A673 (cell line): ENCODE results near the gene KCNH5. TPM values are rescaled to one million over a fixed set of nuclear protein-coding genes. Genes with fewer than 3 reads are reported as not detected.

Experiments used
- BruUV-seq: library from RNA; stranded (reverse); fragments of 400-500 nt; replicated peaks from 2 replicates; lab custom pipeline; 2021; lab: Mats Ljungman, UMichigan
- CTCF ChIA-PET: fragments of 300-600 bp; sonication (Branson Sonifier 250); formaldehyde crosslinking; loops from one replicate; lab custom pipeline; 2022; ENCODE audit warnings: antibody characterized with exemption; lab: Charles Lee
- POLR2A ChIA-PET: fragments of 300-600 bp; sonication (Branson Sonifier 250); formaldehyde crosslinking; loops from one replicate; lab custom pipeline; 2022; ENCODE audit warnings: antibody characterized with exemption; ENCODE audit not compliant: low non-redundant PET; lab: Charles Lee
- DNase-seq: peaks from one replicate; pipeline ENCODE4 v3.0.0-alpha.2; 2015; ENCODE audit warnings: low spot score
- H3K27ac ChIP-seq: fragments of 200-600 bp; sonication (generic); 2 replicates; pipeline ENCODE4 v1.5.1; 2016; ENCODE audit warnings: mixed run types, low read depth, mild to moderate bottlenecking, mixed read lengths, antibody characterized with exemption, low read length; ENCODE audit not compliant: poor library complexity, severe bottlenecking
- H3K27me3 ChIP-seq: fragments of 200-600 bp; sonication (generic); replicated peaks from 2 replicates; pipeline ENCODE4 v1.6.1; 2017; ENCODE audit warnings: mixed run types, low read depth, mild to moderate bottlenecking, mixed read lengths, antibody characterized with exemption, low read length; ENCODE audit not compliant: insufficient read depth, poor library complexity
- H3K36me3 ChIP-seq: fragments of 200-600 bp; sonication (generic); 2 replicates; pipeline ENCODE4 v1.6.1; 2016; ENCODE audit warnings: mixed run types, mild to moderate bottlenecking, mixed read lengths, antibody characterized with exemption, low read length; ENCODE audit not compliant: insufficient read depth, poor library complexity, severe bottlenecking
- H3K4me1 ChIP-seq: fragments of 200-600 bp; sonication (generic); 2 replicates; pipeline ENCODE4 v1.6.1; 2017; ENCODE audit warnings: mixed run types, mild to moderate bottlenecking, mixed read lengths, antibody characterized with exemption, low read length; ENCODE audit not compliant: insufficient read depth, poor library complexity, severe bottlenecking
- H3K4me3 ChIP-seq: fragments of 200-600 bp; sonication (generic); 2 replicates; pipeline ENCODE4 v1.5.1; 2016; ENCODE audit warnings: low read depth, mixed run types, mild to moderate bottlenecking, mixed read lengths, low read length; ENCODE audit not compliant: poor library complexity, severe bottlenecking
- H3K9me3 ChIP-seq: fragments of 200-600 bp; sonication (generic); 2 replicates; pipeline ENCODE4 v1.6.1; 2016; ENCODE audit warnings: mixed run types, low read depth, mild to moderate bottlenecking, mixed read lengths, antibody characterized with exemption, low read length; ENCODE audit not compliant: poor library complexity, severe bottlenecking
- EZH2 ChIP-seq: fragments of 200-600 bp; sonication (generic); IDR thresholded peaks from 2 replicates; pipeline ENCODE4 v1.6.1; 2017; ENCODE audit warnings: borderline replicate concordance, low read depth, mild to moderate bottlenecking, mixed read lengths, antibody characterized with exemption, low read length; ENCODE audit not compliant: poor library complexity, severe bottlenecking
- intact Hi-C: fragments of 100-400 bp; cut with micrococcal nuclease; formaldehyde crosslinking; loops from one replicate; pipeline ENCODE4 v1.10.0; 2022; ENCODE audit not compliant: unreplicated experiment
- total RNA-seq: library from RNA; stranded (reverse); gene quantifications from 2 replicates; pipeline ENCODE4 v1.2.3, GENCODE V29; 2021
- TF ChIP-seq, protein P1 (sequence below): fragments of 300-800, 200-600 bp; sonication (generic); conservative IDR thresholded peaks from 2 replicates; pipeline ENCODE4 v1.5.1; 2017; ENCODE audit warnings: low read depth, mild to moderate bottlenecking, antibody characterized with exemption, low read length, moderate library complexity, mixed read lengths

Gene KCNH5
- total RNA-seq, 1 experiment from 2014 or later, result 27.9 TPM

DNA sequence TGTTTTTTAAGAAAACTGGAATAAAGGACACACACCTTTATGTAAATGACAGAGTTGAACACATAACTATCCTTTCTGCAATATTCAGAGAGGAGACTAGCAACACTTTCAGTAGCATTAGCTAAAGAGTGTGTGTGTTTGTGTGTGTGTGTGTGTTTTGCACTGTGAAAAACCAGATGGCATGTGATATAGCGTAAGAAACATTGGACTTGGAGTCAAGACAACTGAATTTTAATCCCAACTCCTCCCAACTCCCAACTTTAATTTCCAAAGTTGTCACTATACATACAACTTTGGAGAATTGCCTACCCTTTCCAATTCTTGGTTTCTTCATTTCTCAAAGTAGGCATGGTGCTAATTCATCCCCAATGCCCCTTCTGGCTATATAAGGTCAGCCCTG is 347.8 kb downstream of the KCNH5 start:
- no peak for TF ChIP-seq EZH2
- TF ChIP-seq, protein P1, sequence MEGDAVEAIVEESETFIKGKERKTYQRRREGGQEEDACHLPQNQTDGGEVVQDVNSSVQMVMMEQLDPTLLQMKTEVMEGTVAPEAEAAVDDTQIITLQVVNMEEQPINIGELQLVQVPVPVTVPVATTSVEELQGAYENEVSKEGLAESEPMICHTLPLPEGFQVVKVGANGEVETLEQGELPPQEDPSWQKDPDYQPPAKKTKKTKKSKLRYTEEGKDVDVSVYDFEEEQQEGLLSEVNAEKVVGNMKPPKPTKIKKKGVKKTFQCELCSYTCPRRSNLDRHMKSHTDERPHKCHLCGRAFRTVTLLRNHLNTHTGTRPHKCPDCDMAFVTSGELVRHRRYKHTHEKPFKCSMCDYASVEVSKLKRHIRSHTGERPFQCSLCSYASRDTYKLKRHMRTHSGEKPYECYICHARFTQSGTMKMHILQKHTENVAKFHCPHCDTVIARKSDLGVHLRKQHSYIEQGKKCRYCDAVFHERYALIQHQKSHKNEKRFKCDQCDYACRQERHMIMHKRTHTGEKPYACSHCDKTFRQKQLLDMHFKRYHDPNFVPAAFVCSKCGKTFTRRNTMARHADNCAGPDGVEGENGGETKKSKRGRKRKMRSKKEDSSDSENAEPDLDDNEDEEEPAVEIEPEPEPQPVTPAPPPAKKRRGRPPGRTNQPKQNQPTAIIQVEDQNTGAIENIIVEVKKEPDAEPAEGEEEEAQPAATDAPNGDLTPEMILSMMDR, result no peak
- CTCF ChIA-PET, result no interaction called here
- DNase-seq, result no peak
- Histone ChIP-seq H3K4me3 (no peak overlapping the region), H3K9me3 (no peaks in the 10 kb centered on the region), H3K27ac (no peak overlapping the region), H3K4me1 (peaks cover 2% of the 10 kb centered on the region), H3K36me3 (no peaks in the 10 kb centered on the region), H3K27me3 (no peaks in the 10 kb centered on the region)
- POLR2A ChIA-PET, result no interaction called here
- no TSS peak for BruUV-seq
- intact Hi-C loops, result no loop called here

DNA sequence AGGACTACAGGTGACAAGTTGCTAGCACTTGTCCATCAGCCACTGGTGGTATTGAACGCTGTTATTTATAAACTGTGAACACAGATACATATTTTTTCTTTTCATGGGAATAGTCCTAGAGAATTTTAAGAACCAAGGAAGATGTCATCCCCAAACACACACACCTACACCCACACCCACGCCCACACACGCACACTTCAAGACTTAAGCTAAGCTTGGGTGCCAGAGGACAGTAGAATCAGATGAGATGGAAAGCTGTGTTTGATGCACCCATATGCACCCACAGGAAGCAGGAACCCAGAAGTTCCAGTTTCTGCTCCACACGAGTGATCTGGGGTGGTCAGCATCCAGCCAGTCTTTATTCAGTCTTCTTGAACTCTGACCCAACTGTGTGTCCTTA is 348.3 kb downstream of the KCNH5 start:
- Histone ChIP-seq H3K9me3 (no peaks in the 10 kb centered on the region), H3K27ac (no peak overlapping the region), H3K27me3 (no peaks in the 10 kb centered on the region), H3K4me3 (no peak overlapping the region), H3K4me1 (peaks cover 6% of the 10 kb centered on the region), H3K36me3 (no peaks in the 10 kb centered on the region)
- no peak for DNase-seq
- ChIA-PET POLR2A (no interaction called here), CTCF (no interaction called here)
- BruUV-seq, result no TSS peak
- intact Hi-C loops, result no loop called here
- TF ChIP-seq, protein P1, result no peak
- TF ChIP-seq EZH2, result no peak

DNA sequence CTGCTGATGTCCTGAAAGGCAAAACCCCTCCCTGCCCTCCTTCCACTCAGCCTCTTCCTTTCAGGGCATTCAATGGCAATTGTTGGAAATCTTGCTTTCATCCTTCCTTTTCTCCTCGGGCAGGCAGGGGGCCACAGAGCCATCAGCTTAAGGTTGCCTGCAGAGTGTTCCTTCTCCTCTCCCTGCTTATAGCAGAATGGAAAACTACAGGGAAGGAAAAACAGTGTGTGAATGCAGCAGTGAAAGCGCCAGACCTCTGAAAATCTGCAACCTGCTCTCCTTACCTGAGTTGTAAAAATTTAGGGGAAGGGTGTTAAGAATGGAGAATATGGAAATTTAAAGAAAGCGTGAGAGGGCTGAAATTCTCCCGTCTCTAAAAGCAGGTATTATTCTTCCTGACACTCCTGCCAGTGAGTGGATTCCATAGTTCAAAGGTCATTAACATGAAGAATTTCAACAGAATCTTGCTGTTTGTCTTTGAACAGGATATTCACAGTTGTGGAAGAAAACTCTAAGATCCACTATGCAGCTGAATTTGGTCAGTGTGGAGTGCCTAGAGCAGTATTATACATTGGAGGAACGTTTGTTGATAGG is 348.8 kb downstream of the KCNH5 start:
- no peak for DNase-seq
- TF ChIP-seq, protein P1, result no peak
- TF ChIP-seq EZH2, result no peak
- intact Hi-C loops, result no loop called here
- POLR2A ChIA-PET, result no interaction called here
- H3K36me3 ChIP-seq, result no peaks in the 10 kb centered on the region
- H3K4me3 ChIP-seq, result no peak overlapping the region
- no TSS peak for BruUV-seq
- H3K4me1 ChIP-seq, result peaks cover 9% of the 10 kb centered on the region
- no peaks in the 10 kb centered on the region for H3K27me3 ChIP-seq
- H3K27ac ChIP-seq, result no peak overlapping the region
- H3K9me3 ChIP-seq, result no peaks in the 10 kb centered on the region
- CTCF ChIA-PET, result no interaction called here
